Measurements from ENCODE around the gene SBK2. TPM values are rescaled to one million over a fixed set of nuclear protein-coding genes. Genes with fewer than 3 reads are reported as not detected.
"Not testable (repeated sequence)": the region's sequence is repeated elsewhere in the genome, so short reads cannot be mapped to it uniquely, and the experiment has no call there.

The SBK2 gene
- total RNA-seq, 1 experiment from 2014 or later, result 5.2 TPM

DNA sequence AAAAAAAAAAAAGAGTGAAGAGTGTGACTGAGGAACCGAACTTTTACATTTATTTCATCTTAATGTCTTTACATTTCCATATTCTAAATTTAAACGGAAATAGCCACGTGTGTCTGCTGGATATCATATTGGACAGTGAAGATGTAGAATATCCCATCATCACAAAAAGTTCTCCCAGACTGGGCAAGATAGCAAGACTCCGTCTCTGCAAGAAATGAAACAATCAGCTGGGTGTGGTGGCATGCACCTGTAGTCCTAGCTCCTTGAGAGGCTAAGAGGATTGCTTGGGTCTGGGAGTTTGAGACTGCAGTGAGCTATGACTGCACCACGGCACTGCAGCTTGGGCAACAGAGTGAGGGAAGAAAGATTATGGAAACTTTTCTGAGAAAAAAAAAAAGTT is 39.8 kb upstream of the SBK2 start:
- no peak for DNase-seq (ENCODE audit: low spot score)
- H3K27me3 Mint-ChIP-seq (ENCODE audit: low read depth), result no peaks in the 10 kb centered on the region; the same call in 1 of the 2 replicates
- TF ChIP-seq ZNF121 (CRISPR knock-in tag; IDR thresholded peaks at IDR 0.05), result peak; percentile 78
- TF ChIP-seq FOXK1 (CRISPR knock-in tag; IDR thresholded peaks at IDR 0.05), result no peak
- peaks cover 5% of the 10 kb centered on the region for H3K4me1 Mint-ChIP-seq
- no peak for ATAC-seq
- POLR2A ChIA-PET, result no interaction called here
- CTCF ChIA-PET, result no interaction called here
- H3K9me3 Mint-ChIP-seq, result no peaks in the 10 kb centered on the region
- H3K27ac Mint-ChIP-seq, result no peak overlapping the region
- peaks cover 13% of the 10 kb centered on the region for H3K36me3 Mint-ChIP-seq
- H3K4me3 Mint-ChIP-seq, result no peak overlapping the region

DNA sequence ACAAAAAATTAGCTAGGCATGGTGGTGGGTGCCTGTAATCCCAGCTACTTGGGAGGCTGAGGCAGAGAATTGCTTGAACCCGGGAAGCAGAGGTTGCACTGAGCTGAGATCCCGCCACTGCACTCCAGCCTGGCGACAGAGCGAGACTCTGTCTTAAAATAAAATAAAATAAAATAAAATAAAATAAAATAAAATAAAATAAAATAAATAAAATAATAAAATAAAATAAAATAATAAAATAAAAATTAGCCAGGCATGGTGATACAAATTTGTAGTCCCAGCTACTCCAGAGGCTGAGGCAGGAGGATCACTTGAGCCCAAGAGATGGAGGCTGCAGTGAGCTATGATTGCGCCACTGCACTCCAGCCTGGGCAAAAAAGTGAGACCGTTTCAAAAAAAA is 37.0 kb upstream of the SBK2 start:
- H3K27me3 Mint-ChIP-seq (ENCODE audit: low read depth); DNase-seq (ENCODE audit: low spot score); H3K4me1 Mint-ChIP-seq; H3K27ac Mint-ChIP-seq; ATAC-seq; H3K4me3 Mint-ChIP-seq; H3K9me3 Mint-ChIP-seq: not testable (repeated sequence)
- H3K36me3 Mint-ChIP-seq, result peaks cover 13% of the 10 kb centered on the region
- POLR2A ChIA-PET, result interaction anchor here (0.7 to 0.8 kb wide), 2 partner anchors 19 to 42 kb away, joined by 4 to 8 read pairs; no protein-coding TSS in a partner anchor
- TF ChIP-seq HMGA2 (CRISPR knock-in tag; IDR thresholded peaks at IDR 0.05), result peak; percentile 98
- CTCF ChIA-PET, result interaction anchor here (0.6 to 1.2 kb wide), 5 partner anchors 16 to 136 kb away, joined by 3 read pairs; partner anchors contain the start of genes FIZ1 and ZNF784

DNA sequence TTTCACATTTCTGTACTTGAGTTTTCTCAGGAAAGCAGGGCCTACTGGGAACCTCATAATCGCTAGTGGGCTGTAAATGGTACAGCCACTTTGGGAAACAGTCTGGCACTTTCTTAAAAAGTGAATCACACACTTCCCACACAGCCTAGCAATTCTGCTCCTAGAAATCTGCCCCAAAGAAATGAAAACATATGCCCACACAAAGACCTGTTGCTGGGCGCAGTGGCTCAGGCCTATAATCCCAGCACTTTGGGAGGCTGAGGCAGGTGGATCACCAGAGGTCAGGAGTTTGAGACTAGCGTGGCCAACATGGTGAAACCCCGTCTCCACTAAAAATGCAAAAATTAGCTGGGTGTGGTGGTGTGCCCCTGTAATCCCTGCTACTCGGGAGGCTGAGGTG is 32.5 kb upstream of the SBK2 start:
- POLR2A ChIA-PET; H3K36me3 Mint-ChIP-seq; H3K4me1 Mint-ChIP-seq; H3K27me3 Mint-ChIP-seq (ENCODE audit: low read depth); H3K27ac Mint-ChIP-seq; CTCF ChIA-PET; ATAC-seq; H3K9me3 Mint-ChIP-seq; DNase-seq (ENCODE audit: low spot score); H3K4me3 Mint-ChIP-seq: not testable (repeated sequence)

DNA sequence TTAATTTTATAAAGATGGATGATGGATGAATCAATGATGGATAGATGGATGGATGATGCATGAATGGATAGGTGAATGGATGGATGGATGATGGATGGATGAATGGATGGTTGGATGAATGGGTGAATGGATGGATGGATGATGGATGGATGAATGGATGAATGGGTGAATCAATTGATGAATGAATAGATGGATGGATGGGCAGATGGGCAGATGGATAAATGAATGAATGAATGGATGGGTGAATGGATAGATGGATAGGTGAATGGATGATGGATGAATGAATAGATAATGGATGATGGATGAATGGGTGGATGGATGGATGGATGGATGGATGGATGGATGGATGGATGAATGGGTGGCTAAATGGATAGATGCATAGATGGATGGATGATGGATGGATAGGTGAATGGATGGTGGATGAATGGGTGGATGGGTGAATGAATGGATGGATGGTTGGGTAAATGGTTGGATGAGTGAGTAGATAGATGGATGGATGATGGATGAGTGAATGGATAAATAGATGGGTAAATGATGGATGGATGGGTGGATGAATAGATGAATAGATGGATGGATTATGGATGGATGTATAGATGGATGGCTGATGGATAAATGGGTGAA is 30.9 kb upstream of the SBK2 start:
- 0 out of 2 replicates have a peak, but pooled peaks cover 3% of the 10 kb centered on the region for H3K9me3 Mint-ChIP-seq
- H3K27ac Mint-ChIP-seq, result no peak overlapping the region
- TF ChIP-seq EMX1 (CRISPR knock-in tag; IDR thresholded peaks at IDR 0.05) (no peak), TCF7 (CRISPR knock-in tag; IDR thresholded peaks at IDR 0.05; ENCODE audit: low read depth) (no peak)
- ATAC-seq, result no peak
- H3K4me3 Mint-ChIP-seq, result no peak overlapping the region
- no peaks in the 10 kb centered on the region for H3K4me1 Mint-ChIP-seq
- H3K36me3 Mint-ChIP-seq, result no peaks in the 10 kb centered on the region
- CTCF ChIA-PET, result no interaction called here
- peaks cover 11% of the 10 kb centered on the region for H3K27me3 Mint-ChIP-seq (ENCODE audit: low read depth)
- POLR2A ChIA-PET, result no interaction called here
- no peak for DNase-seq (ENCODE audit: low spot score)

DNA sequence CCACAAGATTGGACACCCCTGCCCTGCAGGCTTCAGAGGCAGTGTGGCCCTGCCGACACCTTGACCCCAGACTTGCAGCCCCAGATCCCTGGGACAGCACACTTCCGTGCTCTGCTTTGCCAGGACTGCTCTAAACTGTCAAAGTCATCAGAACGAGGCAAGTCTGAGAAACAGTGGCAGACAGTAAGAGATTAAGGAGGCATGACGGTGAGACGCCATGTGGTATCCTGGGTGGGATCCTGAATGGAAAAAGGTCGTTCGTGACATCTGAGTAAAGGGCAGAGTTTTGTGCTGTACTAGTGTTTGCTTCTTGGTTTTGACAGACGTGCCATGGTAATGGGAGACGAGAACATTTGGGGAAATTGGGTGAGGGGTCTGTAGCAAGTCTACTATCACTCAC is 29.9 kb upstream of the SBK2 start:
- POLR2A ChIA-PET, result no interaction called here
- Mint-ChIP-seq H3K4me3 (no peak overlapping the region), H3K9me3 (0 out of 2 replicates have a peak, but pooled peaks cover 3% of the 10 kb centered on the region), H3K4me1 (no peaks in the 10 kb centered on the region), H3K27me3 (ENCODE audit: low read depth) (peaks cover 11% of the 10 kb centered on the region), H3K27ac (no peak overlapping the region), H3K36me3 (no peaks in the 10 kb centered on the region)
- no peak for ATAC-seq
- CTCF ChIA-PET, result interaction anchor here (0.9 kb wide), 1 partner anchor 99 kb away, joined by 3 read pairs; no protein-coding TSS in a partner anchor
- no peak for DNase-seq (ENCODE audit: low spot score)
- TF ChIP-seq, protein P1, sequence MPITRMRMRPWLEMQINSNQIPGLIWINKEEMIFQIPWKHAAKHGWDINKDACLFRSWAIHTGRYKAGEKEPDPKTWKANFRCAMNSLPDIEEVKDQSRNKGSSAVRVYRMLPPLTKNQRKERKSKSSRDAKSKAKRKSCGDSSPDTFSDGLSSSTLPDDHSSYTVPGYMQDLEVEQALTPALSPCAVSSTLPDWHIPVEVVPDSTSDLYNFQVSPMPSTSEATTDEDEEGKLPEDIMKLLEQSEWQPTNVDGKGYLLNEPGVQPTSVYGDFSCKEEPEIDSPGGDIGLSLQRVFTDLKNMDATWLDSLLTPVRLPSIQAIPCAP (CRISPR knock-in tag; IDR thresholded peaks at IDR 0.05), result no peak
- TF ChIP-seq HMGA2 (CRISPR knock-in tag; IDR thresholded peaks at IDR 0.05) (no peak), NR2C2 (CRISPR knock-in tag; IDR thresholded peaks at IDR 0.05) (no peak), FOXJ3 (CRISPR knock-in tag; IDR thresholded peaks at IDR 0.05; ENCODE audit: borderline replicate concordance) (no peak), PRRX2 (CRISPR knock-in tag; IDR thresholded peaks at IDR 0.05) (no peak), JAZF1 (CRISPR knock-in tag; IDR thresholded peaks at IDR 0.05) (no peak), ZNF121 (CRISPR knock-in tag; IDR thresholded peaks at IDR 0.05) (no peak), ATF1 (CRISPR knock-in tag; IDR thresholded peaks at IDR 0.05) (no peak), TEAD4 (CRISPR knock-in tag; IDR thresholded peaks at IDR 0.05) (no peak), ESRRA (CRISPR knock-in tag; IDR thresholded peaks at IDR 0.05; ENCODE audit: borderline replicate concordance) (no peak), SOX15 (CRISPR knock-in tag; IDR thresholded peaks at IDR 0.05) (no peak)
- TF ChIP-seq, protein P2, sequence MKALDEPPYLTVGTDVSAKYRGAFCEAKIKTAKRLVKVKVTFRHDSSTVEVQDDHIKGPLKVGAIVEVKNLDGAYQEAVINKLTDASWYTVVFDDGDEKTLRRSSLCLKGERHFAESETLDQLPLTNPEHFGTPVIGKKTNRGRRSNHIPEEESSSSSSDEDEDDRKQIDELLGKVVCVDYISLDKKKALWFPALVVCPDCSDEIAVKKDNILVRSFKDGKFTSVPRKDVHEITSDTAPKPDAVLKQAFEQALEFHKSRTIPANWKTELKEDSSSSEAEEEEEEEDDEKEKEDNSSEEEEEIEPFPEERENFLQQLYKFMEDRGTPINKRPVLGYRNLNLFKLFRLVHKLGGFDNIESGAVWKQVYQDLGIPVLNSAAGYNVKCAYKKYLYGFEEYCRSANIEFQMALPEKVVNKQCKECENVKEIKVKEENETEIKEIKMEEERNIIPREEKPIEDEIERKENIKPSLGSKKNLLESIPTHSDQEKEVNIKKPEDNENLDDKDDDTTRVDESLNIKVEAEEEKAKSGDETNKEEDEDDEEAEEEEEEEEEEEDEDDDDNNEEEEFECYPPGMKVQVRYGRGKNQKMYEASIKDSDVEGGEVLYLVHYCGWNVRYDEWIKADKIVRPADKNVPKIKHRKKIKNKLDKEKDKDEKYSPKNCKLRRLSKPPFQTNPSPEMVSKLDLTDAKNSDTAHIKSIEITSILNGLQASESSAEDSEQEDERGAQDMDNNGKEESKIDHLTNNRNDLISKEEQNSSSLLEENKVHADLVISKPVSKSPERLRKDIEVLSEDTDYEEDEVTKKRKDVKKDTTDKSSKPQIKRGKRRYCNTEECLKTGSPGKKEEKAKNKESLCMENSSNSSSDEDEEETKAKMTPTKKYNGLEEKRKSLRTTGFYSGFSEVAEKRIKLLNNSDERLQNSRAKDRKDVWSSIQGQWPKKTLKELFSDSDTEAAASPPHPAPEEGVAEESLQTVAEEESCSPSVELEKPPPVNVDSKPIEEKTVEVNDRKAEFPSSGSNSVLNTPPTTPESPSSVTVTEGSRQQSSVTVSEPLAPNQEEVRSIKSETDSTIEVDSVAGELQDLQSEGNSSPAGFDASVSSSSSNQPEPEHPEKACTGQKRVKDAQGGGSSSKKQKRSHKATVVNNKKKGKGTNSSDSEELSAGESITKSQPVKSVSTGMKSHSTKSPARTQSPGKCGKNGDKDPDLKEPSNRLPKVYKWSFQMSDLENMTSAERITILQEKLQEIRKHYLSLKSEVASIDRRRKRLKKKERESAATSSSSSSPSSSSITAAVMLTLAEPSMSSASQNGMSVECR (CRISPR knock-in tag; IDR thresholded peaks at IDR 0.05; ENCODE audit: borderline replicate concordance), result no peak
- TF ChIP-seq, protein P3, sequence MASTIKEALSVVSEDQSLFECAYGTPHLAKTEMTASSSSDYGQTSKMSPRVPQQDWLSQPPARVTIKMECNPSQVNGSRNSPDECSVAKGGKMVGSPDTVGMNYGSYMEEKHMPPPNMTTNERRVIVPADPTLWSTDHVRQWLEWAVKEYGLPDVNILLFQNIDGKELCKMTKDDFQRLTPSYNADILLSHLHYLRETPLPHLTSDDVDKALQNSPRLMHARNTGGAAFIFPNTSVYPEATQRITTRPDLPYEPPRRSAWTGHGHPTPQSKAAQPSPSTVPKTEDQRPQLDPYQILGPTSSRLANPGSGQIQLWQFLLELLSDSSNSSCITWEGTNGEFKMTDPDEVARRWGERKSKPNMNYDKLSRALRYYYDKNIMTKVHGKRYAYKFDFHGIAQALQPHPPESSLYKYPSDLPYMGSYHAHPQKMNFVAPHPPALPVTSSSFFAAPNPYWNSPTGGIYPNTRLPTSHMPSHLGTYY (CRISPR knock-in tag; IDR thresholded peaks at IDR 0.05), result no peak
